Caki2 (cell line): Measurements from ENCODE around the gene GATAD2A. TPM values are rescaled to one million over a fixed set of nuclear protein-coding genes. Genes with fewer than 3 reads are reported as not detected.
A peak's percentile ranks its signal among the peaks of the same experiment; 100 is the strongest.

Experiments
- DNase-seq: peaks from one replicate; pipeline ENCODE4 v3.0.0-alpha.2; 2015; ENCODE audit warnings: low read depth
- in situ Hi-C: cut with HindIII; loops from 2 replicates; pipeline ENCODE4 v1.10.0; 2016; ENCODE audit warnings: low sequenced_read_pairs, low pct_unique_long_range_greater_than_20kb, mixed read lengths
- total RNA-seq: library from RNA; depleted of rRNA; stranded (reverse); fragments of >200 nt; shearing (Covaris generic); gene quantifications from 2 replicates; pipeline ENCODE4 v1.2.3, GENCODE V29; 2014; ENCODE audit warnings: low replicate concordance

Gene GATAD2A
- total RNA-seq, 1 experiment from 2014 or later = 29.2 TPM

- in situ Hi-C loops = no loop called here
- DNase-seq = no peak
These were observed 108.2 kb downstream of the GATAD2A start for GRCh38 chr19:19513682-19514081.

GRCh38 chr19:19514215-19514657, 108.8 kb downstream of the GATAD2A start:
- no peak for DNase-seq
- in situ Hi-C loops = no loop called here

DNA sequence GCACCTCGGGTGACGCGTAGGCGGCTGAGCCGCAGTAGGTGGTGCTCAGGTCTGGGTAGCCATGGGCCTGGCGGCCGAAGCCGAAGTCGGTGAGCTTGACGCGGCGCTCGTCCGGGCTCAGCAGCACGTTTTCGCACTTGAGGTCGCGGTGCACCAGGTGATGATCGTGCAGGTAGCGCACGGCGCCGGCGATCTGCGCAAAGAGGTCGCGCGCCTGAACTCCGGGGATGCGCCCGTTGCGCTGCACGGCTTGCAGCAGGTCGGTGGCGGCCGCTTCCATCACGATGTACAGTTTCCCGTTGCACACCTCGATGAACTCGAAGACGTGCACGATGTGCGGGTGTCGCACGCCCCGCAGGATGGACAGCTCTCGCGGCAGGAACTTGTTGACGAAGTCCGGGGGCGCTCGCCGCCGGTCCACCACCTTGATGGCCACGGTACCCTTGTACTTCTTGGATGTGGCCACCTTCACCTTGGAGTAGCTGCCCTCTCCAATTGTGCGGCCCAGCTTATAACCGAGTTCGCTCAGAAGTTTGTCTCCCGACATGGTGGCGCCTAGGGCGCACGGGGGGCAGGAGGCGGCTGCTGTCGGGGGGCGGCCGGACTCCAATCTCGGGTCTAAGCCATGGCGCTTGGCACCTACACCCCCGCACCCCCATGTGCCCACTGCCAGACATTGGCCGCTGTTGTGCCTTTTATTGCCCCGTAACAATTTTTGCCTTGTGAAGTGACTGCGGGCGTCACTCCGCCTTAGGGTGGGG, 109.6 kb downstream of the GATAD2A start, which contains the start of gene TSSK6:
Gene TSSK6, minus strand, starts transcription at position 668 of the 761 bp plus-strand sequence. Its CDS starts 121 bp downstream, at position 547.
- DNase-seq = no peak
- in situ Hi-C loops = no loop called here

DNA sequence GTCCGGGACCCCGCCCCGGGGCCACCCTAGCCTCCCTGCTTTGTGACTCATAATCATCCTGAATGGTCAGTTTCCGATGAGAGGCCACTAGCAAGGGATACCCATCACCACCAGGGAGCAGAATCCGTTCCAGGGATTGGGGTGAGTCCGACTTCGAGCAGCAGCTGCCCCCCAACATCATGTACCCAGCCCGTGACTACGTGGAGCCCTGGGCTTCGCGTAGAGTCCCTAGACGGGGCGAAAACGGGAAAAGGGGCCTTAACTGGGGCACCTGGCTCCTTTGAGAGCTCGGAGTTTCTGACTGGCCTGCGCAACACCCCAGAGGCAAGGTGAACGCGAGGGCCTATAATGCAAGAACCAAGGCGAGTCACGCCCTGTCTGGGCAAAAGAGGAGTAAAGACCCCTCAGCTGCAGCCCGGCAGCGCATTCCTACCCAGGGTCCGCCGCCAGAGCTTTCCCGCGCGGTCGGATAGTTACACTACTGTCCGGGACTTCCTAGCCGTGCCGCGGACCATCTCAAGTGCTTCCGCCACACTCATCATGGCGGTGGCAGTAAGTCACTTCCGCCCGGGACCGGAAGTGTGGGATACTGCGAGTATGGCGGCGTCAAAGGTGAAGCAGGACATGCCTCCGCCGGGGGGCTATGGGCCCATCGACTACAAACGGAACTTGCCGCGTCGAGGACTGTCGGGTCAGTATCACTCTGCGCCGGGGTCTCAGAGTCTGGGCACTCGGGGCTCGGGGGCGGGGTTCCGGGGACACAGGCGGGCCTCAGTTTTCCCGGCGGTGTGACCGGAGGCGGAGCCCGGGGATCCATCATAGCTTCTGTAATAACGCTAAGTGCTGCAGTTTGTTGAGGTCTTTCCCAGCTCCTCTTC, 110.4 kb downstream of the GATAD2A start, which contains the start of gene NDUFA13:
Gene NDUFA13, plus strand, starts transcription at position 584 of the 878 bp plus-strand sequence. Its CDS starts 14 bp downstream, at position 598.
- peak; percentile 88 for DNase-seq
- in situ Hi-C loops = no loop called here

- no peak for DNase-seq
- in situ Hi-C loops = no loop called here
These were observed 111.8 kb downstream of the GATAD2A start for GRCh38 chr19:19517235-19517619.

GRCh38 chr19:19520989-19521388, 115.5 kb downstream of the GATAD2A start:
- in situ Hi-C loops = no loop called here

GRCh38 chr19:19523177-19523576, 117.7 kb downstream of the GATAD2A start:
- no peak for DNase-seq
- in situ Hi-C loops = no loop called here

More at GRCh38 chr19:19520989-19521388, 115.5 kb downstream of the GATAD2A start:
- DNase-seq = no peak

GRCh38 chr19:19524053-19524452, 118.6 kb downstream of the GATAD2A start:
- in situ Hi-C loops = no loop called here
- no peak for DNase-seq

DNA sequence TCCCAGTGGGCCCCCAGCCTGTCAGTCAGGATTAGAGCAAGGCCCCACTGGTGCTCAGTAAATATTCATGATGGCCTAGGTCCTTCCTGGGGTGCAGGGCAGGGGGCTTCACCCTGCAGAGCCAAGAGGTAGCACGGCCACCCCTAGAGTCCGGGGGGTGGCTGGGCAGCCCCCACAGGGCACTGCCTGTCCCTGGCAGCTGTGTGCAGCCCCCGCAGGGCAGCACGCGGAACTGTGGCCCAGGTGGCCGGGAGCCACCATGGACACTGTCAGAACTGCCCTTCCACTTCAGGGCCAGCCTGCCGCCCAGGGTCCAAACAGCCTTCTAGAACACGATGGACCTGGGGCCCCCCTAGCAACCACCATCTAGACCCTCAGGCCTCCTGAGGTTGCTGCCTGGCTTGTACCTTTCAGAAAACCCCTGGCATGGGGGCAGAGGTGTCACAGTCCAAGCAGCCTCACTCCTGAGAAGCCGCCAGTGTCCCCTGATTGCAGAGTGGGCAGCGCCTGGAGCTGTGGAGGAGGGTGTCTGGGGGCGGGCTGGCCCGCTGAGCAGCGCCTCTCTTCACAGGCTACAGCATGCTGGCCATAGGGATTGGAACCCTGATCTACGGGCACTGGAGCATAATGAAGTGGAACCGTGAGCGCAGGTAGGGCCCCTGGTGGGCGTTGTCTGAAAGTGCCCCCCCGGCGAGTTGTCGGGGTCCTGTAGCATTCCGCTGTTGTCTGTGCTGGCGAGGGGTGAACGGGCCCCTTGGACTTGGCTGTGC, 120.3 kb downstream of the GATAD2A start:
- in situ Hi-C loops = no loop called here
- DNase-seq = no peak

GRCh38 chr19:19526581-19527370, 121.3 kb downstream of the GATAD2A start:
- DNase-seq = no peak
- in situ Hi-C loops = no loop called here

DNA sequence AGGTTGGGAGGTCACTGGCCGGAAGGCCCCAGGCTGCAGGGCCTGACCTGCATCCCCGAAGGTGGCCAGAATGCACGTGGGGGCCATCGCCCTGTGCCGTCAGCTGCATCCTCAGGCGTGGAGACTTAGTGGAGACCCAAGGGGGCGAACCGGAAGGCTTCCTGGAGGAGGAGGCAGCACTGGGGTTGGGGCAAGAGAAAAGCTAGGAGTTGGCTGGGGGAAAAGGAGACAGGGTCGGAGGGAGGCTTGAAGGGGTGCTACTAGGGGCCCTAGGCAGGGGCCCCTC, 121.8 kb downstream of the GATAD2A start:
- in situ Hi-C loops = no loop called here

DNA sequence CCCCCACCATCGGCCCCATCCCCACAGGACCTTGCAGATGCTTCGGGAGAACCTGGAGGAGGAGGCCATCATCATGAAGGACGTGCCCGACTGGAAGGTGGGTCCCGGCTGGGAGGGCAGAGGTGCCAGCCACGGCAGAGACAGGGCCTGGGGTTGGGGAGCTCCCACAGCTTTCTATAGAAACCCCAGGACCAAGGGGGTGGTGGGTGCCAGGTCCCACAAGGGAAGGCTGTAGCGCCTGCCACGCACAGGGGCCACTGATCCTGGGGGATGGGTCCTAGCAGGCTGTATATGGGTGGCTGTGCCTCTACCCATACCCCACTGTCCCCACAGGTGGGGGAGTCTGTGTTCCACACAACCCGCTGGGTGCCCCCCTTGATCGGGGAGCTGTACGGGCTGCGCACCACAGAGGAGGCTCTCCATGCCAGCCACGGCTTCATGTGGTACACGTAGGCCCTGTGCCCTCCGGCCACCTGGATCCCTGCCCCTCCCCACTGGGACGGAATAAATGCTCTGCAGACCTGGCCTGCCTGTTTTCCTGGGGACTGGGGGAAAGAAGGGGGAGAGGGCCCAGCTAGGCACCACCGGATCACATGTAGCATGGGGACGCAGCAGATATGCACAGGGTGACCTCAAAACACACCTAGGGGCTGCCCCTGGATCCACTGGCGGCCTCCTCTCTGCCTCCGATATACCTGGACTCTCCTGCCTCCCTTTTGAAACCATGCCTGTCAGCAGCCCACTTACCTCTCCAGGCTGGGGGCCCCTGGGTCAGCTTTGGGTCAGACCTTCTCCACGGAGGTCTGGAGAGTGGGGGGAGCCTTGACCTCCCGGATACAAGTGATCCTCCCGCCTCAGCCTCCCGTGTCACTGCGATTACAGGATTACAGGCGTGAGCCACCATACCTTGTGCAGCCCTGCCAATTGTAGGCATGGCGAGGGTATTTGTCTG, 122.5 kb downstream of the GATAD2A start:
- no peak for DNase-seq
- in situ Hi-C loops = no loop called here

More for the DNA sequence above, 121.8 kb downstream of the GATAD2A start:
- DNase-seq = no peak

- no peak for DNase-seq
- in situ Hi-C loops = no loop called here
These were observed 123.4 kb downstream of the GATAD2A start, which contains the start of gene YJEFN3 for GRCh38 chr19:19528721-19529490. Gene YJEFN3, plus strand, starts transcription at chr19:19528911. Its CDS starts 22 bp downstream, at chr19:19528933.

GRCh38 chr19:19529783-19530422, 124.4 kb downstream of the GATAD2A start:
- DNase-seq = no peak
- in situ Hi-C loops = loop anchor here (10.0 kb wide), 1 partner anchor 135 kb away; the partner anchor contains the start of genes ATP13A1 and ZNF101

- in situ Hi-C loops = loop anchor here (10.0 kb wide), 1 partner anchor 134 kb away; the partner anchor contains the start of genes ATP13A1 and ZNF101
- DNase-seq = no peak
These were observed 124.9 kb downstream of the GATAD2A start for GRCh38 chr19:19530423-19530804.
